Left lobe of liver (tissue), 2 donors: Measurements from ENCODE around the gene MAPKAP1. TPM values are rescaled to one million over a fixed set of nuclear protein-coding genes. Genes with fewer than 3 reads are reported as not detected.
A peak's percentile ranks its signal among the peaks of the same experiment; 100 is the strongest.
"Not testable (repeated sequence)": the region's sequence is repeated elsewhere in the genome, so short reads cannot be mapped to it uniquely, and the experiment has no call there.

ENCODE experiments used
- ATAC-seq: fragments of 200-7000 bp; cut with Tn5 transposase; one replicate; pipeline ENCODE4 v1.9.1; 2020; ENCODE audit warnings: mild to moderate bottlenecking, moderate library complexity
- DNase-seq: peaks from one replicate; pipeline ENCODE4 v3.0.0-alpha.2; 2020; ENCODE audit warnings: low spot score
- total RNA-seq: library from RNA; stranded (reverse); gene quantifications from one replicate; pipeline ENCODE4 v1.2.1, GENCODE V29; 2021
- donor health status: DM: no; HTN: no; CAD: no; lungs with moderate emphysema.
- donor health status: DM: no; HTN: yes; CAD: no.

Gene MAPKAP1
- total RNA-seq, 1 donor from 2014 or later, result 42.4 TPM

DNA sequence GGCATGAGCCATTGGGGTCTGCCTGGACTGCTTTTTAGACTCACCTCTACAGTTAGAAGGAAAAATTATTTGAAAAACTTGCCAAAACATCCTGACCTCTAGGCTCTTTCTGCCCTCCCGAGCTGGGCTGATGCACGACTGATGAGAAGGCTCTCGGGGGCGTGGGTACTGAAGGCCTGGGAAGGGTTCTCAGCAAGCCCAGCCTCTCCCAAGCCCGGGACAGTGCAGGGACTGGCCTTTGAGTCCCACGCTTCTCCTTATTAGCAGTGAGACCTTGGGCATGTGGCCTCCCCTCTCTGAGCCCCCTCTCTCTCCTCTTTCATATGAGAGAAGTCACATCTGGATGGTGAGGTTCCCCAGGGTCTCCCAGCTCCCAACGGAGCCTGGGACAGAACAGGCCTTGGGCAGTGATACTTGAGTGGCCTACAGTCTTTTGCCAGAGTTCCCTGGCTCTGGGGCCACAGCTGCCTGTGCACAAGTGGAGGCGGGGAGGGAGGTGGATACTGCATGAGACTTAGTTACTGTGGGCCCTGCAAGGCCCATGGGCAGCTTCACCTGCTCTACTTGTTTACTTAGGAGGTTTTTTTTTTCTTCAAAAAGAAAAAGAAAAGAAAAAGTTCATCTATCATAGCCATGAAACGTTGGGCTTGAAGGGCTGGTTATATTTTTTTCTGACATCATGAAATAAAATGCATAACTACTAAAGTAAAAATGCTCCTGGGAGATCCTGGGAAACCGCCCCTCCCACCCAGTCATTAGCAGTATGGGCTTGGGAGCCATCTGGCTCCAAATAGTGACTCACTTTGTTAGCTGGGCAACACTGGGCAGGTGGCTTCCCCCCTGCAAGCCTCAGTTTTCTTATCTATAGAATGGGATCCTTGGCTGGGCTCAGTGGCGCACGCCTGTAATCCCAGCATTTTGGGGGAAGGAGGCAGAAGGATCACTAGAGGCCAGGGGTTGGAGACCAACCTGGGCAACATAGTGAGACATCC is 306.0 kb downstream of the MAPKAP1 start:
- no peak for DNase-seq
- ATAC-seq, result no peak

DNA sequence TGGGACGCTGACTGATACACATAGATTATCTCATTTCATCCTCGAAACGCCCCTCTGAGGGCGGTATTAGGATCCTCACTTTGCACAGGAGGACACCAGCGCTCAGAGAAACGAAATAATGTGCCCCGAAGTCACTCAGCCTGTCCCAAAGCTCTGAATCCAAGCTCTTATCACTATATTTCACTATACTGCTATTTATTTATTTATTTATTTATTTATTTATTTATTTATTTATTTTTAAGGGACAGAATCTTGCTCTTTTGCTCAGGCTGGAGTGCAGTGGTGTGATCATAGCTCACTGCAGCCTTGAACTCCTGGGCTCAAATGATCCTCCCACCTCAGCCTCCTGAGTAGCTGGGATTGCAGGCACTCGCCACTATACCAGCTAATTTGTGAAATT is 306.8 kb downstream of the MAPKAP1 start:
- not testable (repeated sequence) for DNase-seq, ATAC-seq

DNA sequence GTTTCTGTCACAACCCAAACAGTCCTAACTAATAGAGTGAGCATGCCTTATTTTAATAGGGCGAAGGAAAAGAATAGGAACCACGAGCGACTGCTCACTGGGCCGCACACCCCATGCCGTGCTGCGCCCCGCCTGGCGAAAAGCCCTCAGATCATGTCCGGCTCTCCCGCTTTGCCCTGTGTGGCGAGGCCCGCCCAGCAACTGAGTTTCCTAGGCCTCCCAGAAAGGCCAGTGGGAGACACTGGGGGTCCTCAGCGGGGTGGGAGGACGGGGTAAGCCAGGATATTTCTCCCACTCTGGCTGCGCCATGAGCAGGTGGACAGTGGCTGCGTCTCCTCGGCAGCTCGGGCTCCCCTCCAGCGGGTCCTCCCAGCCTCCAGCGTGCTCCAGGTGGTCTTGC is 307.3 kb downstream of the MAPKAP1 start:
- no peak for ATAC-seq
- DNase-seq, result no peak

DNA sequence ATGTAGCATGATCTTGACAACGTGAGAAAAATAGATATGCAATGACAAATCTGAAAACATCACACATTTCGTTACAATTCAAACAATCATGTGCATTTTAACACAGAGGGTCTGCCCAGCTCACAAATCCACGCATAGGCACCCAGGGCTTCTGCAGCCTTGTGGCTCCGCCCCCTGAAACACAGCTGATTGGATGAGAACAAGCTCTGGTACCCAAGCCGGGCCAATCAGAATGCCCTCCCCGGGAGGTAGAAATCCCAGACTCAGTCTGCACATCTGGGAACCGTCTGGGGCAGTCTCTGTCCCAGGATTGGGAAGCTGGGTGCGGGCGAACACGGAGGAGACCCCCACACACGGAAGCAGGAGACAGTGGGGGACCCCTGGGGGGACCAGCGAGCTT is 307.8 kb downstream of the MAPKAP1 start:
- DNase-seq, result no peak

DNA sequence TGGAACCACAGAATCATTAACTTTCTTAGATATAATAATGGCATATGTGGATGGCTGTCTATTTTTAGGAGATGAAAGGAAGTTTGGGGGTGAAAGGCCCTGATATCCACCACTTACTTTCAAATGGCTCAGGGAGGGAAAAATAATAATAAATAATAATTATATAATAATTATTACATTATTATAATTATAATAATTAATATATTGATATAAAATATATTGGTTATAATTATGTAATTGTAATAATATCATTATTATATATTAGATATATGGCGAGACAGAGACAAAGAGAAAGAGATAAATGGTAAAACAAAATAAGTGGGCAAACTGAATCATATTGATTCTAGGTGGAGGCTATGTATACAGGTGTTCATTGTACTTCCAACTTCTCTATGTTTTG is 308.8 kb downstream of the MAPKAP1 start:
- ATAC-seq (no peak), DNase-seq (no peak)

More for the DNA sequence above, 307.8 kb downstream of the MAPKAP1 start:
- no peak for ATAC-seq

DNA sequence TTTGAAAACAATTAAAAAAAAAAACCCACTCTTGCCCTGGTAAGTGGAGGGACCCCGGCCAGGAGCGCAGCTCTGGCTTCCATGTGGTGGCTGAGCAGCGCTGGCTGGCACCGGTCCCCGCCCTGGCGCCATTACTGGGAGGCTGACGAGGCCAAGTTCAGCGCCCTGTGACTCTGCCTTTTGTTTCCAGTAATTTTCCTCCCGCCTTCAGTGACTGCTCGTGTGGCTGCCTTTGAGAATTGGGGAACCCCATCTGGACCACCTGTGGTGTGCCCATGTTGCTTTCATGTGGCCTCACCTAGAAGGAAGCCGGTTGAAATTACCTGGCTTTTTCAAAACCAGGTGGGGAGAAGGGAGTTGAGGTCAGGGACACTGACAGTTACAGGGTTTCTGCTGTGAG is 309.3 kb downstream of the MAPKAP1 start:
- ATAC-seq (no peak), DNase-seq (no peak)

DNA sequence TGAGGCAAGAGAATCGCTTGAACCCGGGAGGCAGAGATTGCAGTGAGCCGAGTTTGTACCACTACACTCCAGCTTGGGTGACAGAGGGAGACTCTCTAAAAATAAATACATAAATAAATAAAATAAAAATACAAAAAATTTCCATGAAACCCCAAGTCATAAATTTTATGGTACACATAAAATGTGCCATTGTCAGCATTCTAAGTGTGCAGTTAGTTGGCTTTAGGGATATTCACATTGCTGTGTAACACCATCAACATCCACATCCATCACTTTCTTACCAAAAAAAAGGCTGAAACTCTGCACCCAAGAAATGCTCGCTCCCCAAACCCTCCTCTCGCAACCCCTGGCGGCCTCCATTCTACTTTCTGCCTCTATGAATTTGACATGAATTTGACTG is 310.2 kb downstream of the MAPKAP1 start:
- ATAC-seq (no peak), DNase-seq (no peak)

DNA sequence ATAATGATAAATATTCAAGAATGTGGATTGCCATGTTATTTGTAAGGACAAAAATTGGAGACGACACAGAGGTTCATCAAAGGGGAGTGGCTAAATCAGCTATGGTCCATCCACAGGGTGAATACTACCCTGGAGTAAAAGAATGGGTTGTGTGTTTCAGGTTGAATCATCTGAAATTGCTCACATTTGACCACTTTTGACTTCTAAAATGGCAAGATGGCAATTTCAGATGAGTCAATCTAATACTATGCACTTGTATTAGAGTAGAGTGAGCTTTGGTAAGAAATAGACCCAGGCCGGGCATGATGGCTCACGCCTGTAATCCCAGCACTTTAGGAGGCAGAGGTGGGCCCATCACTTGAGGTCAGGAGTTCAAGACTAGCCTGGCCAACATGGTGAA is 313.6 kb downstream of the MAPKAP1 start:
- ATAC-seq, result no peak
- DNase-seq, result no peak

DNA sequence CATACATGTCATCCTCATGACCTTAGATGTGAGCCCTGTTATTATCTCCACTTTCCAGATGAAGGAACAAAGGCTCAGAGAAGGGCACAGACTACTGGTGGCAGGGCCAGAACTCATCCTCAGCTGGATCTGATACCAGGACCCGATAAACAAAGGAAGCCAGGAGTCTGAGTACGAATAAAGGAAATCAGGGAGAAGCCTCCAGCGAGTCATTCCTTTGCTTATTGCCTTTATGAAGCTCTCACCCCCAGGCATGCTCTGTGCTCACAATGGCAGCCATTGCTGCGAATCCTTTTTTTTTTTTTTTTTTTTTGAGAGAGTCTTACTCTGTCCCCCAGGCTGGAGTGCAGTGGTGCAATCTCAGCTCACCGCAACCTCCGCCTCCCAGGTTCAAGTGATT is 315.3 kb downstream of the MAPKAP1 start:
- DNase-seq, result no peak
- ATAC-seq, result no peak

DNA sequence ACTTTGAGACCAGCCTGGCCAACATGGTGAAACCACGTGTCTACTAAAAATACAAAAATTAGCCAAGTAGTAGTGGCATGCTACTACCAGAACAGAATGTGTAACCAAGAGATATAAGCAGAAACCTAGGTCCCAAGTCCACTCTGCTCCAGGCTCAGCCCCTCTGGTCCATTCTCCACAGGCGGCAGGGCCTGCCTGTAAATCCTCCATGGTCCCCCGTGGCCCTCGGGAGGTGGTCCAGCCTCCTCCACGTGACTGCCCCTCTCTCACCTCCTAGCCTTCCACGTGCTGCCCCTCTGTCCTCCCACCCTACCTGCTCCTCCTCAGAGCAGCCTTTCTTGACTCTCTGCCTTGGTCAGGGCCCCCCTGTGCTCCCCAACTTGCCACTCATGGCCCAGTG is 318.0 kb downstream of the MAPKAP1 start:
- DNase-seq (peak; percentile 63), ATAC-seq (peak; percentile 90)

DNA sequence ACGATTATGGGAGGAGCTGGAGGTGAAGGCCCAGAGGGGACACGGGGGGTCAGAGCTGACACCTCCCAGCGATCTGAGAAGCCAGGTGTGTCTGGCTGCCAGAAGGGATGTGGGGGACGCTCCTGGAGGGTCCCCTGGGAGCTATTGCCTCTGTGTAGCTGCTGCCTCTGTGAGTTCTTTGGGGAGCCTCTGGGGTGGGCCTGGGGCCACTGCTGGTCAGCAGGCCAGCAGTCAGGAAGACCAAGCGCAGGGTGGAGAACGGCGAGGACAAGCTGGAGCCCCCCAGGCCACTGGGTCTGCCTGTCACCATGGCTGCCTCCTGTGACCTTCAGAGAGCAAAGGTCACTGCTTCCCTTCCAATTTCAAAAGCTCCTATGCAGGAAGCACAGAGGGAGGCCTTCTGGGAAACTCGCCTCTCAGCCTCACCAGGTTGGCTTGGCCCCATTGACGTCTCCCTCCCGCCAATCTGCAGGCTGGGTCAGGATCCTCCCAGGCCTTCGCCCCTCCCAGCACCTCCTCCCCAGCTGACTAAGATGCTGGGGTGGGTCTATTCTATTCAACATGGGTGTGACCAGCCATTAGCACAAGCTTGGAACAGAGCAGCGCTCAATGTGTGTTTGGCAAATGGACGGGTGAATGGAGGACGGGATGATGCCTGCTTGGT is 319.0 kb downstream of the MAPKAP1 start:
- ATAC-seq (no peak), DNase-seq (no peak)

Other genes with a start within 250 kb of the MAPKAP1 start
- 15.0 TPM for gene PBX3, start 40.2 kb upstream of the MAPKAP1 start, total RNA-seq